ENCODE data around the gene XRCC3. TPM values are rescaled to one million over a fixed set of nuclear protein-coding genes. Genes with fewer than 3 reads are reported as not detected.

The XRCC3 gene
- polyA plus RNA-seq, 3 donors: 0.66 to 8.1 (median 2.0) TPM

- 80% methylated on average over 15 of the region's 20 CpGs for WGBS (ENCODE audit: insufficient coverage)
- H3K4me3 Mint-ChIP-seq: no peak overlapping the region
- peaks cover 0 to 2% (median 0%) of the 10 kb centered on the region in 3 donors for H3K27me3 Mint-ChIP-seq (ENCODE audit: low read depth in 3 of 3)
- no peak overlapping the region for H2AFZ ChIP-seq (ENCODE audit: insufficient read depth, low read depth, low read length, poor library complexity, severe bottlenecking)
- peaks cover 9 to 24% of the 10 kb centered on the region in 2 donors for H3K36me3 Mint-ChIP-seq
- H3K4me3 ChIP-seq (replicated peaks in 1 of 3; ENCODE audit: low read depth in 2 of 3, low read length in 3 of 3): no peak overlapping the region
- H3K9me3 Mint-ChIP-seq: no peaks in the 10 kb centered on the region
- H4K20me1 ChIP-seq (ENCODE audit: insufficient read depth, low read length): peaks cover 36% of the 10 kb centered on the region
- intact Hi-C loops (cut with micrococcal nuclease): no loop called here
- H3K27ac Mint-ChIP-seq: no peak overlapping the region
- H3K4me1 Mint-ChIP-seq: no peaks in the 10 kb centered on the region
- H3K9me3 ChIP-seq (replicated peaks in 1 of 2; ENCODE audit: control insufficient read depth in 1 of 2, insufficient read depth in 1 of 2, low read length in 2 of 2): no peaks in the 10 kb centered on the region
- peaks cover 6% of the 10 kb centered on the region for H3K79me2 ChIP-seq (ENCODE audit: insufficient read depth, low read length)
- H3K36me3 ChIP-seq (replicated peaks in 1 of 2; ENCODE audit: control insufficient read depth in 1 of 2, insufficient read depth in 2 of 2, low read length in 2 of 2): peaks cover 19 to 31% of the 10 kb centered on the region in 2 donors
- no peak overlapping the region for H3K27ac ChIP-seq (ENCODE audit: low read depth in 1 of 2, low read length in 2 of 2)
- H3K4me2 ChIP-seq (replicated peaks; ENCODE audit: extremely low read depth, low read length, poor library complexity, severe bottlenecking): no peak overlapping the region
- no peak for DNase-seq
- H3K9ac ChIP-seq (ENCODE audit: insufficient read depth, low read length, poor library complexity, severe bottlenecking): no peak overlapping the region
- H3K27me3 ChIP-seq (ENCODE audit: control insufficient read depth in 2 of 2, insufficient read depth in 2 of 2, low read length in 2 of 2): no peaks in the 10 kb centered on the region
- TF ChIP-seq CTCF (IDR thresholded peaks at IDR 0.05): no peak
- H3K4me1 ChIP-seq (ENCODE audit: control insufficient read depth in 1 of 2, insufficient read depth in 2 of 2, low read length in 2 of 2): no peaks in the 10 kb centered on the region
These were observed 8.9 kb upstream of the XRCC3 start for GRCh38 chr14:103724116-103724515.

GRCh38 chr14:103723748-103724081, 8.5 kb upstream of the XRCC3 start:
- H3K9me3 Mint-ChIP-seq: no peaks in the 10 kb centered on the region

More at GRCh38 chr14:103723748-103724081, 8.5 kb upstream of the XRCC3 start:
- H3K4me1 ChIP-seq (ENCODE audit: control insufficient read depth in 1 of 2, insufficient read depth in 2 of 2, low read length in 2 of 2): no peaks in the 10 kb centered on the region
- peak overlapping the region in 1 of 7 donors; percentile 41 for H3K27ac Mint-ChIP-seq
- H3K9me3 ChIP-seq (replicated peaks in 1 of 2; ENCODE audit: control insufficient read depth in 1 of 2, insufficient read depth in 1 of 2, low read length in 2 of 2): no peaks in the 10 kb centered on the region
- H3K27ac ChIP-seq (ENCODE audit: low read depth in 1 of 2, low read length in 2 of 2): no peak overlapping the region
- no peak overlapping the region for H3K4me3 Mint-ChIP-seq
- no peak overlapping the region for H3K4me3 ChIP-seq (replicated peaks in 1 of 3; ENCODE audit: low read depth in 2 of 3, low read length in 3 of 3)
- H3K79me2 ChIP-seq (ENCODE audit: insufficient read depth, low read length): peaks cover 7% of the 10 kb centered on the region
- DNase-seq: no peak
- no peaks in the 10 kb centered on the region for H3K4me1 Mint-ChIP-seq
- H3K36me3 Mint-ChIP-seq: peaks cover 6 to 22% of the 10 kb centered on the region in 2 donors
- no peak overlapping the region for H3K4me2 ChIP-seq (replicated peaks; ENCODE audit: extremely low read depth, low read length, poor library complexity, severe bottlenecking)
- WGBS (ENCODE audit: insufficient coverage): 85% methylated on average over 7 of the region's 7 CpGs
- H3K27me3 Mint-ChIP-seq (ENCODE audit: low read depth in 3 of 3): peaks cover 0 to 2% (median 0%) of the 10 kb centered on the region in 3 donors
- no peak overlapping the region for H2AFZ ChIP-seq (ENCODE audit: insufficient read depth, low read depth, low read length, poor library complexity, severe bottlenecking)
- peaks cover 15 to 27% of the 10 kb centered on the region in 2 donors for H3K36me3 ChIP-seq (replicated peaks in 1 of 2; ENCODE audit: control insufficient read depth in 1 of 2, insufficient read depth in 2 of 2, low read length in 2 of 2)
- H3K27me3 ChIP-seq (ENCODE audit: control insufficient read depth in 2 of 2, insufficient read depth in 2 of 2, low read length in 2 of 2): no peaks in the 10 kb centered on the region
- no peak for TF ChIP-seq CTCF (IDR thresholded peaks at IDR 0.05)
- H4K20me1 ChIP-seq (ENCODE audit: insufficient read depth, low read length): peaks cover 36% of the 10 kb centered on the region
- no peak overlapping the region for H3K9ac ChIP-seq (ENCODE audit: insufficient read depth, low read length, poor library complexity, severe bottlenecking)
- intact Hi-C loops (cut with micrococcal nuclease): no loop called here
